Renal pelvis (tissue), 4 donors: ENCODE data around the gene ZSCAN26. TPM values are rescaled to one million over a fixed set of nuclear protein-coding genes. Genes with fewer than 3 reads are reported as not detected.
"Not testable (repeated sequence)": the region's sequence is repeated elsewhere in the genome, so short reads cannot be mapped to it uniquely, and the experiment has no call there.

Experiments
- DNase-seq: peaks from one replicate; pipeline ENCODE4 v3.0.0-alpha.2; 2013
- polyA plus RNA-seq, 3 donors: library from polyadenylated mRNA; unstranded; fragments of 120-200 nt; gene quantifications; one replicate each; pipeline ENCODE4 v1.2.1, GENCODE V29; 2013; ENCODE audit not compliant: insufficient read length in 3 of 3

Gene ZSCAN26
- polyA plus RNA-seq, 3 donors, result 34.1 to 40.9 (median 35.2) TPM

DNA sequence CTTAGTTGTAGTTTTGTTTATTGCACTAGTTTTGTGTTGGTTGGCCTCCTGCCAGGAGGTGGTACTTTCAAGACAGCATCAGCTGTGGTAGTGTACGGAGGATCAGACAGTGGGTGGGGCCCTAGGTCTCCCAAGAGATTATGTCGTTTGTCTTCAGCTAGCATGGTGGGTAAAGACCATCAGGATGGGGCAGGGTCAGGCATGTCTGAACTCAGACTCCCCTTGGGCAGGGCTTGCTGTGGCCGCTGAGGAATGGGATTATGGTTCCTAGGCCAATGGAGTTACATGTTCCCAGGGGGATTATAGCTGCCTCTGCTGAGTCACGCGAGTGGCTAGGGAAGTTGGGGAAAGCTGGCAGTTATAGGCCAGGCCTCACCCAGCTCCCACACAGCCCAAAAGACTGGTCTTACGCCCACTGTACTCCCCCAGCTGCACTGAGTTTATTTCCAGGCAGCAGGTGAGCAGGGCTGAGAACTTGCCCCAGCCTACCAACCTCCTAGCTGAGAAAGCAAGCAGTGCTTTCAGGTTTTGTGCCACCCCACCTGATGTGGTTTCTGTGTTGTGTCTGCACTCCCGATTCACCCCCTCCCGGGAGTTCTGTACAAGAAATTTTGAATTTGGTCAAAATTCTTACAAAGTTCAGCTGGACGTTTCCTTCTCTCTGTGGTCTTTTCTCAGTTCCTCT, 44.3 kb downstream of the ZSCAN26 start:
- no peak for DNase-seq

GRCh38 chr6:28312939-28313338, 46.0 kb downstream of the ZSCAN26 start:
- DNase-seq, result no peak

- DNase-seq, result no peak
These were observed 48.7 kb downstream of the ZSCAN26 start for GRCh38 chr6:28315628-28316027.

- DNase-seq, result not testable (repeated sequence)
These were observed 50.9 kb downstream of the ZSCAN26 start for GRCh38 chr6:28317866-28318265.

DNA sequence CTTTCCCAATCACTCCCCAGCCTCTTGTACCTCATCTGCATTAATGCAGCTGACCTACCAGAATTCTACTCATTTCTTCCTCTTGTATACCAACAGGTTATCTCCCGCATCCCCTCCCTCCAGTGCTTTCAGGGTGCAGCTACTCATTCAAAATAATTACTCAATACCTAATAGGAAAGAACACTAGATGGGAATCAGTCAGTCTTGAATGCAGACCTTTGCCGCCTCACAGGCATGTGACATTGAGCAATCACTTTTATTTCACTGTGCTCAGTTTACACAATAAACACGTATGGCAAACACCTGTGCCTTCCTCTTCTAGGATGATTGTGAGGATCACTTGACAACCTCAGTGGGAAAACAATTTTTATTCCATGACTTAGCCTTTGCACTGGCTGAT, 55.7 kb downstream of the ZSCAN26 start:
- DNase-seq, result no peak

DNA sequence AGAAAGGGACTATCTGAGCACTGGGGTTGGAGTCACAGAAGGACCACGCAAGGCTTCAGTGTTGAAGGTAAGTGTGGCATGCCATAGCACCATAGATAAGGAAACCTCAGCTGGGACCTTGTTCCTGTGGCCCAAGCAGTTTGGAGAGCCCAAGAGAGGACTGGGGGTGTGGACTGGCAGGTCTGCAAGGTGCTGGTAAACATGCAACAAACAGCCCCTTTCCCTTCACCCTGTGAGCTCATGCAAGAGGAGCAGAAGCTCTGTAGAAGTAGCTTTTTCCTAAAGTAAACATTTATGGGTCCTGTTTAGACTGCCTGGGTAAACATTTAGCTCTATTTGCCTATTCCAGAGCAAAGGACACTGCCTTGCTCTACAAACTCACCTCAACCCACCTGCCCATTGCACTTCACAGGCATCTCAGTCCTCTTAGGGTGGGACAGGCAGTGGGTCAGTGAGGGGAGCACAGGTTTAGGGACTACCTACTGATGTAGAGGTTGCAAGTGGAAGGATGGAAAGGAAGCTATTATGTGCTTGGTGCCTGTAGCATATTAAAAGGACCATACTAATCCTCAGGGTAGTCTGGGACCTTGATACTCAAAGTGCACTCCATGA, 57.0 kb downstream of the ZSCAN26 start:
- no peak for DNase-seq

DNA sequence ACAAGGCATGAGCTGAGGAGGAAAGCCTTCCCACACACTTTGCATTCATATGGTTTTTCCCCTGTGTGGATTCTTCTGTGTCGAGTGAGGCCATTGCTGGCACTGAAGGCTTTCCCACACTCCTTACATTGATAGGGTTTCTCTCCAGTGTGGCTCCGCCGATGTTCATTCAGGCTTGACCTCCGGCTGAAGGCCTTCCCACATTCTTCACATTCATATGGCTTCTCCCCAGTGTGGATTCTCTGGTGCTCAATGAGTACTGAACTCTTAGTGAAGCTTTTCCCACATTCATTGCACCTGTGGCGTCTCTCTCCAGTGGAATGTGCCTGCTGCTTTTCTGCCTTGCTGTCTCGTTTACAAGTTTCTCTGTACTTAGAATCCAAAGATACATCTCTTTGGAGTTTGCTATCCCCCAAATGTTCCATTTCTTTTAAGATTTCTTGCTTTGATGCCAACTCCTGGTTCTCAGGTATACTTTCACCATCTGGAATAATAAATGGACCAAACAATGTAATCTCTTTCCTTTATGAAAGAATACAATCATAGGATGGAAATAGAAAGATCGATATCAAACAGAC, 59.5 kb downstream of the ZSCAN26 start:
- DNase-seq, result no peak

Other genes starting within 250 kb of the ZSCAN26 start
- 1 to 10 TPM; 4.1 to 5.2 (median 4.1) TPM for gene ZNF165, start 186.6 kb upstream of the ZSCAN26 start, polyA plus RNA-seq
- gene ZSCAN16, start 142.5 kb upstream of the ZSCAN26 start, polyA plus RNA-seq, result 10 to 100 TPM; 11.1 to 12.0 (median 11.3) TPM
- gene ZKSCAN8, start 125.3 kb upstream of the ZSCAN26 start, polyA plus RNA-seq, result 10 to 100 TPM; 37.6 to 48.3 (median 48.2) TPM
- 10 to 100 TPM; 24.2 to 39.2 (median 35.6) TPM for gene ZSCAN9, start 41.9 kb upstream of the ZSCAN26 start, polyA plus RNA-seq
- gene ZKSCAN4, start 14.9 kb upstream of the ZSCAN26 start, polyA plus RNA-seq, result 10 to 100 TPM; 10.7 to 13.2 (median 11.2) TPM
- gene NKAPL, start 7.8 kb upstream of the ZSCAN26 start, polyA plus RNA-seq, result 1 to 10 TPM; 2.3 to 2.8 (median 2.6) TPM
- 10 to 100 TPM; 10.0 to 12.7 (median 12.4) TPM for gene PGBD1, start 14.4 kb downstream of the ZSCAN26 start, polyA plus RNA-seq
- 10 to 100 TPM; 10.4 to 11.6 (median 11.4) TPM for gene ZSCAN31, start 69.0 kb downstream of the ZSCAN26 start, polyA plus RNA-seq
- gene ZKSCAN3, start 82.8 kb downstream of the ZSCAN26 start, polyA plus RNA-seq, result 10 to 100 TPM; 10.0 to 14.8 (median 10.7) TPM
- 10 to 100 TPM; 12.1 to 15.7 (median 15.2) TPM for gene ZSCAN12, start 132.6 kb downstream of the ZSCAN26 start, polyA plus RNA-seq
- gene ZSCAN23, start 176.3 kb downstream of the ZSCAN26 start, polyA plus RNA-seq, result 10 to 100 TPM; 12.3 to 20.5 (median 16.6) TPM
- not detected for gene GPX6, start 248.7 kb downstream of the ZSCAN26 start, polyA plus RNA-seq